Measurements from ENCODE around the gene HYAL3. TPM values are rescaled to one million over a fixed set of nuclear protein-coding genes. Genes with fewer than 3 reads are reported as not detected.

Gene HYAL3
- total and polyA plus RNA-seq, 2 of the 13 experiments (the other 11 are each of a cell fraction or from before 2014, with no cell fraction given) = 5.5 to 10.4 TPM

DNA sequence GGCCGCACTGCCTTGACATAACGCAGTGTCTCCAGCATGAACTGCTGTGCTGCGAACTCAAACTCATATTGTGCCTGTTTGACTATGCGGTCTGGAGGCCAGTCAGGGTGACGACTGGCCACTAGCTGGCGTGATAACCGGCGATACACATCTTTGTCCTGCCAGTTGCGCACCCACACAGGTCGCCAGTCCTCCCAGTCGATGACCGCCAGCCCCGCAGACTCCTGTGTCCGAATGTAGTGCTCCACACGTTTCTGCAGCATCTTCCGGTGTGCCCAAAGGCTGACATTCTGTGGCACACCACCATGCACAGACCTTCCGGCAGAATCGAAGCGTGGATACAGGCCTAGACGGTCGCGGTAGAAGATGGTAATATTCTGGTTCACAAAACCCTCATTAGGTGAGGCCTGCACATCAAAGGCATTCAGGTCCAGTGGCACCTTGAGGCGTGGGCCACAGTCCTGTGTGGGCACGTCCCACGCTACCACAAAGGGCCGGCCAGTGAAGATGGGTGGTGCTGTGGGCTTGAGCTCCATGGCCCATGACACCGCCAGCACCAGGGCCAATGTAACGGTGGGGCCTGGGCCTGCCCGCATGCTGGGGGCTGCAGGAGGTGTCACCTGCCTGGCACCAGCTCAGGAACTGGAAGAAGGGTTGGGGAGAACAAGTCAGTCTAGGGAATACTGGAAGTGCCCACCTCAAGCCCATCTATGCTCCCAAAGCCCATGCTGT is 20.9 kb upstream of the HYAL3 start (continued):
- TF ChIP-seq, protein P1, sequence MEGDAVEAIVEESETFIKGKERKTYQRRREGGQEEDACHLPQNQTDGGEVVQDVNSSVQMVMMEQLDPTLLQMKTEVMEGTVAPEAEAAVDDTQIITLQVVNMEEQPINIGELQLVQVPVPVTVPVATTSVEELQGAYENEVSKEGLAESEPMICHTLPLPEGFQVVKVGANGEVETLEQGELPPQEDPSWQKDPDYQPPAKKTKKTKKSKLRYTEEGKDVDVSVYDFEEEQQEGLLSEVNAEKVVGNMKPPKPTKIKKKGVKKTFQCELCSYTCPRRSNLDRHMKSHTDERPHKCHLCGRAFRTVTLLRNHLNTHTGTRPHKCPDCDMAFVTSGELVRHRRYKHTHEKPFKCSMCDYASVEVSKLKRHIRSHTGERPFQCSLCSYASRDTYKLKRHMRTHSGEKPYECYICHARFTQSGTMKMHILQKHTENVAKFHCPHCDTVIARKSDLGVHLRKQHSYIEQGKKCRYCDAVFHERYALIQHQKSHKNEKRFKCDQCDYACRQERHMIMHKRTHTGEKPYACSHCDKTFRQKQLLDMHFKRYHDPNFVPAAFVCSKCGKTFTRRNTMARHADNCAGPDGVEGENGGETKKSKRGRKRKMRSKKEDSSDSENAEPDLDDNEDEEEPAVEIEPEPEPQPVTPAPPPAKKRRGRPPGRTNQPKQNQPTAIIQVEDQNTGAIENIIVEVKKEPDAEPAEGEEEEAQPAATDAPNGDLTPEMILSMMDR (CRISPR knock-in tag; IDR thresholded peaks at IDR 0.05) = 0 out of 2 replicates have a peak, but pooled peaks have one; percentile 22
- no peak for TF ChIP-seq ZNF747 (CRISPR knock-in tag; IDR thresholded peaks at IDR 0.05; ENCODE audit: borderline replicate concordance)
- TF ChIP-seq ETV5 (CRISPR knock-in tag; IDR thresholded peaks at IDR 0.05; ENCODE audit: borderline replicate concordance) = no peak
- no peak for TF ChIP-seq ZNF317 (CRISPR knock-in tag; IDR thresholded peaks at IDR 0.05)
- no peak for TF ChIP-seq ZNF75D (CRISPR knock-in tag; IDR thresholded peaks at IDR 0.05; ENCODE audit: borderline replicate concordance)
- TF ChIP-seq GATAD2A (CRISPR knock-in tag; IDR thresholded peaks at IDR 0.05) = no peak
- TF ChIP-seq XBP1 (CRISPR knock-in tag; IDR thresholded peaks at IDR 0.05) = no peak
- TF ChIP-seq, protein P2, sequence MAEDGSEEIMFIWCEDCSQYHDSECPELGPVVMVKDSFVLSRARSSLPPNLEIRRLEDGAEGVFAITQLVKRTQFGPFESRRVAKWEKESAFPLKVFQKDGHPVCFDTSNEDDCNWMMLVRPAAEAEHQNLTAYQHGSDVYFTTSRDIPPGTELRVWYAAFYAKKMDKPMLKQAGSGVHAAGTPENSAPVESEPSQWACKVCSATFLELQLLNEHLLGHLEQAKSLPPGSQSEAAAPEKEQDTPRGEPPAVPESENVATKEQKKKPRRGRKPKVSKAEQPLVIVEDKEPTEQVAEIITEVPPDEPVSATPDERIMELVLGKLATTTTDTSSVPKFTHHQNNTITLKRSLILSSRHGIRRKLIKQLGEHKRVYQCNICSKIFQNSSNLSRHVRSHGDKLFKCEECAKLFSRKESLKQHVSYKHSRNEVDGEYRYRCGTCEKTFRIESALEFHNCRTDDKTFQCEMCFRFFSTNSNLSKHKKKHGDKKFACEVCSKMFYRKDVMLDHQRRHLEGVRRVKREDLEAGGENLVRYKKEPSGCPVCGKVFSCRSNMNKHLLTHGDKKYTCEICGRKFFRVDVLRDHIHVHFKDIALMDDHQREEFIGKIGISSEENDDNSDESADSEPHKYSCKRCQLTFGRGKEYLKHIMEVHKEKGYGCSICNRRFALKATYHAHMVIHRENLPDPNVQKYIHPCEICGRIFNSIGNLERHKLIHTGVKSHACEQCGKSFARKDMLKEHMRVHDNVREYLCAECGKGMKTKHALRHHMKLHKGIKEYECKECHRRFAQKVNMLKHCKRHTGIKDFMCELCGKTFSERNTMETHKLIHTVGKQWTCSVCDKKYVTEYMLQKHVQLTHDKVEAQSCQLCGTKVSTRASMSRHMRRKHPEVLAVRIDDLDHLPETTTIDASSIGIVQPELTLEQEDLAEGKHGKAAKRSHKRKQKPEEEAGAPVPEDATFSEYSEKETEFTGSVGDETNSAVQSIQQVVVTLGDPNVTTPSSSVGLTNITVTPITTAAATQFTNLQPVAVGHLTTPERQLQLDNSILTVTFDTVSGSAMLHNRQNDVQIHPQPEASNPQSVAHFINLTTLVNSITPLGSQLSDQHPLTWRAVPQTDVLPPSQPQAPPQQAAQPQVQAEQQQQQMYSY (CRISPR knock-in tag; IDR thresholded peaks at IDR 0.05) = no peak
- no peak for TF ChIP-seq GFI1 (CRISPR knock-in tag; IDR thresholded peaks at IDR 0.05; ENCODE audit: borderline replicate concordance)
- TF ChIP-seq, protein P3, sequence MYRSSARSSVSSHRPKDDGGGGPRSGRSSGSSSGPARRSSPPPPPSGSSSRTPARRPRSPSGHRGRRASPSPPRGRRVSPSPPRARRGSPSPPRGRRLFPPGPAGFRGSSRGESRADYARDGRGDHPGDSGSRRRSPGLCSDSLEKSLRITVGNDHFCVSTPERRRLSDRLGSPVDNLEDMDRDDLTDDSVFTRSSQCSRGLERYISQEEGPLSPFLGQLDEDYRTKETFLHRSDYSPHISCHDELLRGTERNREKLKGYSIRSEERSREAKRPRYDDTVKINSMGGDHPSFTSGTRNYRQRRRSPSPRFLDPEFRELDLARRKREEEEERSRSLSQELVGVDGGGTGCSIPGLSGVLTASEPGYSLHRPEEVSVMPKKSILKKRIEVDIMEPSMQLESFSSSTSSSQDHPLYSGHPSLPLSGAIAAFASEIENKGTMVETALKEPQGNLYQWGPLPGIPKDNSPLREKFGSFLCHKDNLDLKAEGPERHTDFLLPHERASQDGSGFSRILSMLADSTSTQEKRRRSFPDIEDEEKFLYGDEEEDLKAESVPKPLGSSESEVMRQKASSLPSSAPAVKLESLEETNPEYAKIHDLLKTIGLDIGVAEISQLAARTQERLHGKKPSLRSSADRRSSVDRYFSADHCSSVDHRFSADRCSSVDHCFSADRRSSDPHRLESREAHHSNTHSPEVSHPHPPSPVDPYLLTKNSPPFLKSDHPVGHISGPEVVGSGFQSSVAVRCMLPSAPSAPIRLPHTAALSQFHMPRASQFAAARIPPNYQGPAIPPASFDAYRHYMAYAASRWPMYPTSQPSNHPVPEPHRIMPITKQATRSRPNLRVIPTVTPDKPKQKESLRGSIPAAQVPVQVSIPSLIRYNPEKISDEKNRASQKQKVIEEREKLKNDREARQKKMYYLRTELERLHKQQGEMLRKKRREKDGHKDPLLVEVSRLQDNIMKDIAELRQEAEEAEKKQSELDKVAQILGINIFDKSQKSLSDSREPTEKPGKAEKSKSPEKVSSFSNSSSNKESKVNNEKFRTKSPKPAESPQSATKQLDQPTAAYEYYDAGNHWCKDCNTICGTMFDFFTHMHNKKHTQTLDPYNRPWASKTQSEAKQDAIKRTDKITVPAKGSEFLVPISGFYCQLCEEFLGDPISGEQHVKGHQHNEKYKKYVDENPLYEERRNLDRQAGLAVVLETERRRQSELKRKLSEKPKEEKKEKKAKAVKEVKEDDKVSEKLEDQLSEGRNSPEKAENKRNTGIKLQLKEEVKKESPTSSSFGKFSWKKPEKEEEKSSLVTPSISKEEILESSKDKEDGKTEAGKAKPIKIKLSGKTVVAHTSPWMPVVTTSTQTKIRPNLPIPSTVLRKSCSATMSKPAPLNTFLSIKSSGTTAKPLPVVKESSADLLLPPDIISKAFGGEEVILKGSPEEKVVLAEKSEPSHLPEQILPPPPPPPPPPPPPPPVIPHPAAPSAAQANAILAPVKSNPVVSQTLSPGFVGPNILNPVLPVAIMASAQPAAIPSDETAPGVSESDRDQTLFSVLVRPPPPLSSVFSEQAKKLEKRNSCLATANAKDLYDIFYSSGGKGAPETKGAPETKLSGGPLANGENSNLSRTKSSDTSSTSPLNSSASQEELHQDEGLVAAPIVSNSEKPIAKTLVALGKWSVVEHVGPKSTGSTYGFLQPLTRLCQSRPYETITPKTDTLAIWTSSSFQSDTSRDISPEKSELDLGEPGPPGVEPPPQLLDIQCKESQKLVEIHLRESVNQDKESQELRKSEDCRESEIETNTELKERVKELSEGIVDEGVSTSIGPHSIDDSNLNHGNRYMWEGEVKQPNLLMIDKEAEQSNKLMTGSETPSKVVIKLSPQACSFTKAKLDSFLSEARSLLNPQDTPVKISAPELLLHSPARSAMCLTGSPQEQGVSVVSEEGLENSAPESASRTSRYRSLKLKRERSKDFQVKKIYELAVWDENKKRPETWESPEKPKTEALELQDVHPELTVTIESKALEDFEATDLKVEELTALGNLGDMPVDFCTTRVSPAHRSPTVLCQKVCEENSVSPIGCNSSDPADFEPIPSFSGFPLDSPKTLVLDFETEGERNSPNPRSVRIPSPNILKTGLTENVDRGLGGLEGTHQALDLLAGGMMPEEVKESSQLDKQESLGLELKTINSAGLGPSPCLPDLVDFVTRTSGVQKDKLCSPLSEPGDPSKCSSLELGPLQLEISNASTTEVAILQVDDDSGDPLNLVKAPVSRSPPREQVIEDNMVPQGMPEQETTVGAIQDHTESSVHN (CRISPR knock-in tag; IDR thresholded peaks at IDR 0.05) = no peak
- TF ChIP-seq NCOR1 (IDR thresholded peaks at IDR 0.05; ENCODE audit: borderline replicate concordance, low read length) = no peak
- no peak for TF ChIP-seq KDM6A (CRISPR knock-in tag; IDR thresholded peaks at IDR 0.05; ENCODE audit: low read depth)
